HEK293 (cell line): Measurements from ENCODE around the gene UMAD1.

Source experiments
- CTCF ChIP-seq: fragments of 450-650 bp; formaldehyde crosslinking; IDR thresholded peaks from 2 replicates; pipeline ENCODE4 v1.5.1; 2016; ENCODE audit warnings: missing biosample characterization, missing genetic modification characterization
- GLI4 ChIP-seq: fragments of 450-650 bp; formaldehyde crosslinking; IDR thresholded peaks from 2 replicates; pipeline ENCODE4 v1.5.1; 2016; ENCODE audit warnings: missing biosample characterization, missing genetic modification characterization
- PBX3 ChIP-seq: sonication (generic); formaldehyde crosslinking; IDR thresholded peaks from 2 replicates; pipeline ENCODE4 v1.8.1; 2022; ENCODE audit warnings: mild to moderate bottlenecking, moderate library complexity, missing genetic modification reagents
- YY2 ChIP-seq: fragments of 450-650 bp; formaldehyde crosslinking; IDR thresholded peaks from 2 replicates; pipeline ENCODE4 v1.5.1; 2016; ENCODE audit warnings: missing biosample characterization, missing genetic modification characterization
- ZBTB1 ChIP-seq: fragments of 450-650 bp; formaldehyde crosslinking; IDR thresholded peaks from 2 replicates; pipeline ENCODE4 v1.5.1; 2016; ENCODE audit warnings: missing biosample characterization, missing genetic modification characterization
- ZNF302 ChIP-seq: fragments of 450-650 bp; formaldehyde crosslinking; IDR thresholded peaks from 2 replicates; pipeline ENCODE4 v1.5.1; 2016; ENCODE audit warnings: missing biosample characterization, missing genetic modification characterization, low read depth
- ZNF558 ChIP-seq: fragments of 450-650 bp; formaldehyde crosslinking; IDR thresholded peaks from 2 replicates; pipeline ENCODE4 v1.5.1; 2016; ENCODE audit warnings: missing biosample characterization, missing genetic modification characterization
- ZNF596 ChIP-seq: fragments of 450-650 bp; IDR thresholded peaks from 2 replicates; pipeline ENCODE4 v1.5.0; 2018; ENCODE audit warnings: missing biosample characterization, mild to moderate bottlenecking, missing genetic modification characterization, moderate library complexity
- ZNF658 ChIP-seq: fragments of 450-650 bp; formaldehyde crosslinking; IDR thresholded peaks from 2 replicates; pipeline ENCODE4; 2016; ENCODE audit warnings: missing biosample characterization, missing genetic modification characterization
- ZNF843 ChIP-seq: fragments of 450-650 bp; formaldehyde crosslinking; IDR thresholded peaks from 2 replicates; pipeline ENCODE4 v1.5.1; 2016; ENCODE audit warnings: missing biosample characterization, missing genetic modification characterization

GRCh38 chr7:7757576-7757975 lies 117.0 kb downstream of the UMAD1 start:
- TF ChIP-seq PBX3 (CRISPR knock-in tag) (no peak), YY2 (no peak), ZNF596 (tag by site-specific recombination) (no peak), ZNF558 (no peak), ZNF658 (tag by site-specific recombination) (no peak), ZNF843 (tag by site-specific recombination) (no peak), CTCF (no peak), GLI4 (no peak), ZNF302 (no peak), ZBTB1 (no peak)
